ENCODE measurements around the gene AAK1.

GRCh38 chr2:69538872-69539548 is 104.5 kb downstream of the AAK1 start:
- TF ChIP-seq CTCF (IDR thresholded peaks at IDR 0.05) (no peak), RAD21 (IDR thresholded peaks at IDR 0.05; ENCODE audit: low read length) (no peak), GATA2 (CRISPR knock-in tag; IDR thresholded peaks at IDR 0.05) (no peak), SMC3 (IDR thresholded peaks at IDR 0.05; ENCODE audit: low read depth, low read length) (no peak), RCOR1 (IDR thresholded peaks at IDR 0.05; ENCODE audit: low read length) (no peak), NFIC (IDR thresholded peaks at IDR 0.05; ENCODE audit: borderline replicate concordance) (no peak), MXI1 (IDR thresholded peaks at IDR 0.05; ENCODE audit: low read depth, low read length) (no peak)
